CD4-positive, alpha-beta T cell treated with Interferon alpha-2 for 1 hour (primary cell): ENCODE data around the gene TMF1.

Source experiments
- DNase-seq, 2 donors: peaks; one replicate each; pipeline ENCODE4 v3.0.0-alpha.2; 2020 to 2022

The TMF1 gene, protein sequence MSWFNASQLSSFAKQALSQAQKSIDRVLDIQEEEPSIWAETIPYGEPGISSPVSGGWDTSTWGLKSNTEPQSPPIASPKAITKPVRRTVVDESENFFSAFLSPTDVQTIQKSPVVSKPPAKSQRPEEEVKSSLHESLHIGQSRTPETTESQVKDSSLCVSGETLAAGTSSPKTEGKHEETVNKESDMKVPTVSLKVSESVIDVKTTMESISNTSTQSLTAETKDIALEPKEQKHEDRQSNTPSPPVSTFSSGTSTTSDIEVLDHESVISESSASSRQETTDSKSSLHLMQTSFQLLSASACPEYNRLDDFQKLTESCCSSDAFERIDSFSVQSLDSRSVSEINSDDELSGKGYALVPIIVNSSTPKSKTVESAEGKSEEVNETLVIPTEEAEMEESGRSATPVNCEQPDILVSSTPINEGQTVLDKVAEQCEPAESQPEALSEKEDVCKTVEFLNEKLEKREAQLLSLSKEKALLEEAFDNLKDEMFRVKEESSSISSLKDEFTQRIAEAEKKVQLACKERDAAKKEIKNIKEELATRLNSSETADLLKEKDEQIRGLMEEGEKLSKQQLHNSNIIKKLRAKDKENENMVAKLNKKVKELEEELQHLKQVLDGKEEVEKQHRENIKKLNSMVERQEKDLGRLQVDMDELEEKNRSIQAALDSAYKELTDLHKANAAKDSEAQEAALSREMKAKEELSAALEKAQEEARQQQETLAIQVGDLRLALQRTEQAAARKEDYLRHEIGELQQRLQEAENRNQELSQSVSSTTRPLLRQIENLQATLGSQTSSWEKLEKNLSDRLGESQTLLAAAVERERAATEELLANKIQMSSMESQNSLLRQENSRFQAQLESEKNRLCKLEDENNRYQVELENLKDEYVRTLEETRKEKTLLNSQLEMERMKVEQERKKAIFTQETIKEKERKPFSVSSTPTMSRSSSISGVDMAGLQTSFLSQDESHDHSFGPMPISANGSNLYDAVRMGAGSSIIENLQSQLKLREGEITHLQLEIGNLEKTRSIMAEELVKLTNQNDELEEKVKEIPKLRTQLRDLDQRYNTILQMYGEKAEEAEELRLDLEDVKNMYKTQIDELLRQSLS

GRCh38 chr3:69051756-69052471 is at the start of gene TMF1:
Gene TMF1 (minus strand): TSS chr3:69052333. CDS start chr3:69052086, 247 bp downstream.
- peak; percentile 98 for DNase-seq

- no peak for DNase-seq
These were observed 47.4 kb upstream of the TMF1 start for GRCh38 chr3:69099576-69099975.

DNA sequence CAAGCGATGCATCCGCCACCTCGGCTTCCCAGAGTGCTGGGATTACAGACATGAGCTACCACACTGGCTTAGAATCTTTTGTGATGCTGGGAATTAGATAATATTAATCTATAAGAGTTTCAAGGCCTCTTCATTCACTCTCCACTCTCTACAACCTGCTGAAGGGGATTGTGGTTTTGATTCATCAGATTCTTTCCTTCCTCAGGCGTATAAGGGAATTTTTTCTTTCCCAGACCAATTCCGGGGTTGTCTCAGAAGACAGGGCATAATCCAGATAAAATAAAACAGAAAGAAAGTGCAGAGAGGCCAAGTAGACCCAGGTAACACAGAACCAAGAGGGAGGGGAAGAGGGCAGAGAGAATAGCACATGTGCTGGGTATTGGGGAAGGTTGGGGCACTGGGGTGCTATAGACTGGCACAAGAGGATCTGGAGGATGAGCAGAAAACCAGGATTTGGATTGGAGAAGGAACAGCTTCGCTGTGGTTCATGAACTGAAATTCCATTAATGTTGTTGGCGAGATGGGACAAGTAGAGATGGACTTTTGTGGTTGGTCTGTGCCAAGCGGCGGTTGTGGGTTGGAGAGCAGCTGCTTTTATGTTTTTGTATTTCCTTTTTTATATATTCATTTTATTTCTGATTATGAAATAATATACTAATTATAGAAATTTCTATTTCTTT is 45.4 kb upstream of the TMF1 start:
- no peak for DNase-seq

DNA sequence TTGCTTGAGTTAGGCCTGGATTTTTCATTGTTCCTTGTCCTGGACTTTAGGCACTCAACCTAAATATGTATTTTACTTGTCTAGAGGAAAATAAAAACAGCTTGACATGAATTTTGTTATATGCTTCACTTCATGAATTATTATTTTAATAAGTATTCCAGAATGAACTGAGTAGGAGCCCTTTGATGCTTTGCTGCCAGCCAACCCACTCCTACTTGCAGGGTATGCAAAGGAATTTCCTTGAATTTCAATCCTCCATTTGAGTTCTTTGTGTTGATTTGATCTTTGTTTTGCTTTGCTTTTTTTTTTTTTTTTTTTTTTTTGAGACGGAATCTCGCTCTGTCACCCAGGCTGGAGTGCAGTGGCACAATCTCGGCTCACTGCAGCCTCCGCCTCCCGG is 44.2 kb upstream of the TMF1 start:
- DNase-seq = no peak

GRCh38 chr3:69095636-69096035 is 43.5 kb upstream of the TMF1 start:
- DNase-seq = peak in 1 of 2 donors; percentile 46

DNA sequence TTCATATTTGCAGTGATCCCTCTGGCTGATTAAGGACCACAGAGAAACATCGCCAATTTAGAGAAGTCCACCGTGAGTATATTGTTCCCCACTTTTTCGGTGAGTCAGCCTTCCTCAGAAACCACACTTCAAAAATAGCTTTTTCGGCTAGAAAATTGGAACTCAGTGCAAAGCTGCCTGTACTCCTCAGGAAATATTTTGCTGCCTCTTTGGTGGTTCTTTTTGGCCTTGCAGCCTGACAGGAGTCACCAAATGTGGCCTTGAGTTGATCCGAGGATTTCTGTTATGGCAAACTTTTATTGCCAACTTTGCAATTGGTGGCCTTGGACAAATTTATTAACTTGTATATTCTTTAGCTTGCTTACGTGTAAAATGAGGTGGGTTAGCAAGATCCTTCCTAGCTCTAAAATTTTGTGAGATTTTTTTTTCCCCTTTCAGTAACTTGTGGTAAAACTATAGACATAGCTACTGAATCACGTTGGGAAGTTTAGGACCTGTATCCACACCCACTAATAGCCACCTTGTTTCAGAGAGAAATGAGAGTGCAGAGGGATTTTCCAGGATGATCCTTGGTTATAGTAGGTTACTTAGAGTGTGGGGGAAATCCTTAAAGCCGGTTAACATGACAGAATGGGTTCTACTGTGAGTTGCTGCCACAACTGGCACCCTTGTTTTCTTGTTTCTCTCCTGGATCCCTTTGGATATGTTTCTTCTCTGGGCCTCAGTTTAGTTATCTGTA is 42.5 kb upstream of the TMF1 start:
- peak in 1 of 2 donors; percentile 30 for DNase-seq

GRCh38 chr3:69092030-69092516 is 39.9 kb upstream of the TMF1 start:
- DNase-seq = peak; percentile 33 to 69

- peak in 1 of 2 donors; percentile 31 for DNase-seq
These were observed 39.4 kb upstream of the TMF1 start for GRCh38 chr3:69091389-69092029.

GRCh38 chr3:69090021-69090420 is 37.9 kb upstream of the TMF1 start:
- DNase-seq = no peak

GRCh38 chr3:69088063-69088462 is 35.9 kb upstream of the TMF1 start:
- no peak for DNase-seq

GRCh38 chr3:69087030-69087791 is 35.1 kb upstream of the TMF1 start:
- peak in 1 of 2 donors; percentile 29 for DNase-seq

DNA sequence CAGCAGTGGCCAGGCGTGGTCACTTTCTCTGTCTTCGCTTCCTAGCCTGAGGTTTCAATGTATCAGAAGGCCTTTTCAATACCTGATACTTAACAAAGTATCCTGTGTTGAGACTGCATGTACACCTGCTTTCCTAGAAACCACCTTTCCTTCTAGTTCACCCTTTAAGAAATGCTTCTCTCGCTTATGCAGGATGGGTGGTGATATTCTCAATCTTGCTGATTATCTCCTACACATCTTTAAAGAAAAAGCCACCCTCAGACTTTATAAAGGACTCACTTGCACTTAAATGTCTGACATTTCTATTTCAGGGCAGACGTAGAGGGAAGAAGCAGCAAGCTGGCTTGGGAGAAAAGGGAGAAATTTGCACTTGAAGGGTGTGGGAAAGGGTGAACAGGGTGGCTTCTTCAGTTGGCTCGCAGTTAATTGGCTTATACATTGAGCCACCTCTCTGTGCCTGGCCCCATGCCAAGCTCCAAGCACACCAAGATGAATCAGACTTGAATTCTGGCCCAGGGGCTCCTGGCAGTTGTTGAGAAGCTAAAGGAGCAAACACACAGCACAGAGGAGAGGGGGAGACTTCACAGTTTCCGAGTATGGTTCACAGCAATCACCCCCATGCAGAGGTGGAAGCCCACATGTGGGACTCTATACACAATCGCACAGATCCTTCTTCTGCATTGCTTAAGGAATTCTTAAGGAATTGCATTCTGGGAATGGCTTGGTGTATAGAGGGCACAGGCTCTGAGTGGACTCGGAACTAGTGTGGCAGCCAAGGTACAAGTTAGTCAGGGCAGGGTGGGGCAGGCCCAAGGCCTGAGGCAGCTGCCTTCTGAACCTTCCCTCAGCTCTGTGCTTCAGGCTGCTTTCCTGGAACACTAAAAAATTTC is 33.9 kb upstream of the TMF1 start:
- peak; percentile 57 to 65 for DNase-seq

GRCh38 chr3:69085168-69085832 is 33.2 kb upstream of the TMF1 start:
- peak in 1 of 2 donors; percentile 33 for DNase-seq

DNA sequence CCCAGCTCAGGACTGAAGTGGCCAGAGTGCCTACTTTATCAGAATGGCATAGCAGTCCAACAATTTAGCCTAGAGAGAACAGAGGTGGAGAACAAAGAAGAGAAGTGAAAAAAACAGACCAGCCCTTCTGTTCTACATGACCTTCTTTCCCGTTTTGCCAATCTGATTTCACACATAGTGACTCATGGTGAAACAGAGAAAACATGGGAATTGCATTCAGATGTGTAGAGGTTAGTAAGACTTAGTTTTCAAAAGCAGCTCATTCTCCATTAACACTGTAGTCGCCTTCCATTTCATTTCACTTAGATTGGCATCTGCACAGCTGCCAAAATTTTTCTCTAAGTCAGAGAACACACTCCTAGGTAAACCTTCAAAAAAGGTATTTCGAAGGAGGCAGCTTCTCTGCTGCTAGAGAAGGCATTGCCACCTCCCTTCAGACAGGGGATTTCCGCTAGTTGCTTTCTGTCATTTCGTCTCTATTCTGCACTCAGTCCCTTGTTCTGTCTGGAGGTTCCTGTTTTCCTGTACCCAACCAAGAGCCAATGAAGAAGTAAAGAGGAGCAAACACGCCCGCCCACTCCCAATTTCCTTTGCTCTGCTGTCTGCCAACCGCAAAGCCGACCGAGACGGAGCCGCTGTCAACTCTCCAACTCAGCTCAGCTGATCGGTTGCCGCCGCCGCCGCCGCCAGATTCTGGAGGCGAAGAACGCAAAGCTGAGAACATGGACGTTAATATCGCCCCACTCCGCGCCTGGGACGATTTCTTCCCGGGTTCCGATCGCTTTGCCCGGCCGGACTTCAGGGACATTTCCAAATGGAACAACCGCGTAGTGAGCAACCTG is 32.4 kb upstream of the TMF1 start, which contains the start of gene ARL6IP5:
Gene ARL6IP5, plus strand, starts transcription at position 612 of the 842 bp plus-strand sequence. Its CDS starts 111 bp downstream, at position 723.
- DNase-seq = peak; percentile 91 to 94

DNA sequence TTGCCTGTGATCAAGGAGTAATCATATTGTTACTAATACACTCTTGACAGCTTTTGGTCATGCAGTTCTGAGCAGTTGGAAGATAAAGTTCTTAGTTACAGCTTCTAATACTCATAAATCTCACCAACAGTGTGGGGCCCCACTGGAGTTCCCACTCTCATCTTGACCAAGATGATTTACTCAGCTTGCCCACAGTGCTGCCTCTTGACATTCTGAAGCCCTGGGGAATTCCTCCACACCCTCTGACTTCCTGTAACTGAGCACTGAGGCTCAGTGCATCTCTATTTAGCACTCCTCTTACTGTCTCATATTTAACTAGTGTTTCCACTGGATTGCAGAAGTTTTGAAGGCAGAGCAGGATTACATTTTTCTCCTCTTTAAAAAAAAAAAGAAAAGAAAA is 30.7 kb upstream of the TMF1 start:
- peak; percentile 86 to 90 for DNase-seq

DNA sequence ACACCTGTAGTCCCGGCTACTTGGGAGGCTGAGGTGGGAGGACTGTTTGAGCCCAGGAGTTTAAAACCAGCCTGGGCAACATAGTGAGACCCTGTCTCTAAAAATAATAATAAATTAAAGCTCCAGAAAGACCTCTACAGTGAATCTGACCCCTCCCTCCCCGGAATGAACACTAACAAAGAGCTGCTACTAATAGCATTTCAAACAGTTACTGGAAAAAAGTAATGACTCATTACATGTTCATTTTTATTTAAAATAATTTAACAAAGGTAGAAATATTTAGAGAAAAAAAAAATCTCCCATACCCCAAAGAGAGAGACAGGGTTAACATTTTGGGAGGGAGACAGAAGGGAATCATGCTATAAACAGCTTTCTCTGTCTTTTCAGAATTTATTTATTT is 30.2 kb upstream of the TMF1 start:
- no peak for DNase-seq
